ENCODE results near the gene SLC22A1. TPM values are rescaled to one million over a fixed set of nuclear protein-coding genes. Genes with fewer than 3 reads are reported as not detected.

Gene SLC22A1
- total and polyA plus RNA-seq, 2 of the 8 experiments (the other 6 are each of a cell fraction or from before 2014, with no cell fraction given): 0.12 to 0.45 TPM

- Histone ChIP-seq H4K8ac (ENCODE audit: extremely low read depth, insufficient read depth, low read length) (no peak overlapping the region), H3K18ac (ENCODE audit: extremely low read depth, low read length) (no peak overlapping the region), H3K27me3 (replicated peaks in 1 of 4; ENCODE audit: control insufficient read depth in 3 of 4, extremely low read depth in 1 of 4, insufficient read depth in 3 of 4, low read length in 3 of 4) (no peaks in the 10 kb centered on the region), H3K56ac (replicated peaks; ENCODE audit: insufficient read length, low read depth, low read length) (no peak overlapping the region), H2BK20ac (ENCODE audit: low read length) (no peak overlapping the region), H3K9ac (replicated peaks in 1 of 4; ENCODE audit: extremely low read depth in 1 of 4, low read depth in 3 of 4, low read length in 3 of 4) (no peak overlapping the region), H3K4me1 (replicated peaks in 1 of 4; ENCODE audit: control insufficient read depth in 3 of 4, insufficient read depth in 4 of 4, low read length in 3 of 4) (peaks cover 0 to 3% (median 0%) of the 10 kb centered on the region in 4 experiments; a peak in 1 of 7 replicates), H4K20me1 (replicated peaks in 1 of 2; ENCODE audit: control insufficient read depth in 1 of 2, insufficient read depth in 2 of 2, low read length in 2 of 2) (peaks cover 0 to 8% of the 10 kb centered on the region in 2 experiments), H3K4me3 (ENCODE audit: extremely low read depth in 1 of 4, insufficient read depth in 2 of 4, low read depth in 3 of 4, low read length in 4 of 4) (no peak overlapping the region), H3K23ac (ENCODE audit: insufficient read length) (no peak overlapping the region), H4K5ac (ENCODE audit: insufficient read length, low read depth, low read length) (no peak overlapping the region), H3K36me3 (ENCODE audit: control insufficient read depth in 2 of 4, insufficient read depth in 4 of 4, low read length in 3 of 4) (peaks cover 9 to 24% (median 19%) of the 10 kb centered on the region in 4 experiments), H2BK120ac (replicated peaks; ENCODE audit: low read depth, low read length) (no peak overlapping the region), H3K9me3 (ENCODE audit: insufficient read depth in 2 of 2, low read depth in 1 of 2, low read length in 1 of 2) (no peaks in the 10 kb centered on the region), H3K4ac (replicated peaks; ENCODE audit: insufficient read length, low read depth, low read length) (no peak overlapping the region), H2AK5ac (ENCODE audit: low read depth, low read length) (no peak overlapping the region), H4K91ac (replicated peaks; ENCODE audit: insufficient read length, low read length) (no peak overlapping the region), H2BK15ac (ENCODE audit: low read length) (no peak overlapping the region), H3K79me1 (ENCODE audit: low read depth, low read length) (no peaks in the 10 kb centered on the region; the same call in 1 of the 2 replicates), H3K27ac (ENCODE audit: low read depth, low read length) (no peak overlapping the region), H3K23me2 (ENCODE audit: low read depth, low read length) (no peaks in the 10 kb centered on the region), H2BK12ac (ENCODE audit: low read depth, low read length) (no peak overlapping the region), H2BK5ac (ENCODE audit: low read depth, low read length) (no peak overlapping the region), H2AFZ (ENCODE audit: low read length) (no peak overlapping the region), H3K79me2 (ENCODE audit: control insufficient read depth in 1 of 2, insufficient read depth in 2 of 2, low read length in 2 of 2) (no peaks in the 10 kb centered on the region), H3K4me2 (ENCODE audit: insufficient read depth in 1 of 2, low read depth in 2 of 2, low read length in 2 of 2) (no peak overlapping the region), H3K14ac (ENCODE audit: insufficient read length) (no peak overlapping the region)
- FAIRE-seq: no peak
- ChIA-PET POLR2A (ENCODE audit: partially characterized antibody) (no interaction called here), CTCF (ENCODE audit: partially characterized antibody) (interaction anchor here (0.6 to 1.6 kb wide), 4 partner anchors 27 to 349 kb away, joined by 3 to 4 read pairs (median 3); no protein-coding TSS in a partner anchor)
- no peak for DNase-seq (ENCODE audit: low read depth in 1 of 2, low spot score in 2 of 2)
- WGBS, 2 experiments (ENCODE audit: extremely low coverage in 1 of 2, insufficient coverage in 1 of 2, insufficient read length in 1 of 2, insufficient replicate concordance in 2 of 2, low coverage in 1 of 2, low lambda C conversion rate in 2 of 2, missing lambda C conversion rate in 1 of 2): 96 to 100% methylated on average over 1 to 4 of the region's 4 CpGs
- TF ChIP-seq CBX8 (IDR thresholded peaks at IDR 0.05; ENCODE audit: borderline replicate concordance, low read depth, low read length) (no peak), CTCF (IDR thresholded peaks at IDR 0.05; ENCODE audit: control extremely low read depth in 1 of 3, insufficient read depth in 1 of 3, low read depth in 1 of 3, low read length in 3 of 3) (no peak), SIRT6 (IDR thresholded peaks at IDR 0.05; ENCODE audit: low read length) (no peak), RNF2 (IDR thresholded peaks at IDR 0.05; ENCODE audit: borderline replicate concordance, low read depth, low read length, missing control alignments, poor library complexity, severe bottlenecking) (no peak), GABPA (IDR thresholded peaks at IDR 0.05; ENCODE audit: borderline replicate concordance, insufficient read depth, low read length) (no peak), GTF2F1 (IDR thresholded peaks at IDR 0.05; ENCODE audit: borderline replicate concordance, low read depth, low read length) (no peak), MAFK (IDR thresholded peaks at IDR 0.05; ENCODE audit: low read depth, low read length) (no peak), JUN (IDR thresholded peaks at IDR 0.05; ENCODE audit: low read depth, low read length) (no peak)
- TF ChIP-seq, protein P1, sequence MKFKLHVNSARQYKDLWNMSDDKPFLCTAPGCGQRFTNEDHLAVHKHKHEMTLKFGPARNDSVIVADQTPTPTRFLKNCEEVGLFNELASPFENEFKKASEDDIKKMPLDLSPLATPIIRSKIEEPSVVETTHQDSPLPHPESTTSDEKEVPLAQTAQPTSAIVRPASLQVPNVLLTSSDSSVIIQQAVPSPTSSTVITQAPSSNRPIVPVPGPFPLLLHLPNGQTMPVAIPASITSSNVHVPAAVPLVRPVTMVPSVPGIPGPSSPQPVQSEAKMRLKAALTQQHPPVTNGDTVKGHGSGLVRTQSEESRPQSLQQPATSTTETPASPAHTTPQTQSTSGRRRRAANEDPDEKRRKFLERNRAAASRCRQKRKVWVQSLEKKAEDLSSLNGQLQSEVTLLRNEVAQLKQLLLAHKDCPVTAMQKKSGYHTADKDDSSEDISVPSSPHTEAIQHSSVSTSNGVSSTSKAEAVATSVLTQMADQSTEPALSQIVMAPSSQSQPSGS (IDR thresholded peaks at IDR 0.05; ENCODE audit: low read length): no peak
Observed at GRCh38 chr6:160106701-160107100, 14.9 kb upstream of the SLC22A1 start.
